ENCODE measurements around the gene TSACC.

Gene TSACC

DNA sequence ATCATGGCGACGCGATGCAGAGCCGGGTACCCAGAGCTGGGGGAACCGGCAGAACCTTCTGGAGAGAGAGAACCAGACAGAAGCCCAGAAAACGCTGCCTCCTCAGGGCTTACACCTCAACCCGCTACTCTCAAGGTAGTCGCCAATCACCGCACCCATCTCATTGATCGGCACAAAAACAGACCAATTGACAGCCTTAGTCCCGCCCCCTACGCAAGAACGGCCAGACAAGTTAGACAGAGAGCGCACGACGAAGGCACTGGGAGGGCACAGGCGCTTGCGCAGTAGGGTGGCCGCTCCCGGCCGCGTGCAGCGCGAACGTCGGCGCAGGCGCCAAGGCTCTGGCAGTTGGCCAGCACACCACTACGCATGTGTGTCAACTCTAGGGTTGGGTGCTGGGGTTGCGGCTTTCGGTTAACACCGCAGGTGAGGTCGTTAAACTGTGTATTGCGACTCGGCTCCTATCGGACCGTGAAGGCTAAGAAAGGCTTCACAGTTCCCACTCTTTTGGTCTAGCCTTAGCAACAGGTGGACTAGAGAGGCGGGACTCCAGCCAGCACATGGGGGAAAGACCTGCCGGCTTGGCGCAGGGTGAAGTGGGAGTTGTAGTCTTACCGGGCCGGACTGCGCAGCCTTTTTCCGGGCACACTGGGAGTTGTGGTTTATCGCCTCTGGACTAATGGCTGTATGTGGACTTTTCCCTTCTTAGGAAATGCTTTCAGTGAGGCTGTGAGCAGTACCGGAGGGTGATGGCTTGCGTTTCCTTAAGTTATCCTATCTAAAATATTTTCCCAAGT lies at the start of gene TSACC, which contains the start of gene CCT3:
TSS of gene TSACC (plus strand) at position 347 of the 797 bp plus-strand sequence. CDS start 1,232 bp downstream, outside the sequence.
TSS of gene CCT3 (minus strand) at position 113 of the 797 bp plus-strand sequence. CDS start at position 5, 108 bp downstream.
- Histone ChIP-seq H3K4me3 (ENCODE audit: low read depth, low read length) (peak within 1 kb of the TSS; percentile 85), H3K9me3 (ENCODE audit: control insufficient read depth, insufficient read depth, low read length) (no peaks in the 10 kb centered on the region), H3K36me3 (ENCODE audit: control insufficient read depth, insufficient read depth, low read length) (peaks cover 33% of the 10 kb centered on the region), H3K27me3 (ENCODE audit: control insufficient read depth, insufficient read depth, low read length) (no peaks in the 10 kb centered on the region), H3K9ac (ENCODE audit: low read depth, low read length) (peak within 1 kb of the TSS; percentile 82), H3K4me1 (ENCODE audit: control insufficient read depth, insufficient read depth, low read length) (no peaks in the 10 kb centered on the region; the same call in 1 of the 2 replicates), H3K27ac (ENCODE audit: low read depth, low read length) (peak within 1 kb of the TSS; percentile 92)

DNA sequence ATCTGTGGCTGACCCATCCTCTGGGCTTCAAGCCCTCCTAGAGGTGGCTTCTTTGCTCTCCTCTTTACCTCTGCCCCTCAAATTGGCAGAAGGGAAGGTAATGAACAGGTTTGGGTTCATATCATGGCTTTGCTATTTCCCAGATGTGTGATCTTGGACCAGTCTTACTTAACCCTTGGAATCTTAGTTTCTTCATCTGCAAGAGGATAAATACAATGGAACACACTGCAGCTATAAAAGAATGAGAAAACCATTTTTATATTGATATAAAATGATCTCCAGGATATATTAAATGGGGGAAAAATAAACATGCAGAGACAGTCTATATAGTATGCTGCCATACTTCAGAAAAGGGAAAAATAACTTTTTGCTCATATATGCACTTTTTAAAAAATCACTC lies 48.5 kb upstream of the TSACC start:
- H3K4me1 ChIP-seq (ENCODE audit: control insufficient read depth, insufficient read depth, low read length), result no peaks in the 10 kb centered on the region
- no peak overlapping the region for H3K9ac ChIP-seq (ENCODE audit: low read depth, low read length)
- no peak overlapping the region for H3K27ac ChIP-seq (ENCODE audit: low read depth, low read length)
- H3K27me3 ChIP-seq (ENCODE audit: control insufficient read depth, insufficient read depth, low read length), result no peaks in the 10 kb centered on the region
- H3K9me3 ChIP-seq (ENCODE audit: control insufficient read depth, insufficient read depth, low read length), result no peaks in the 10 kb centered on the region
- H3K36me3 ChIP-seq (ENCODE audit: control insufficient read depth, insufficient read depth, low read length), result peaks cover 12% of the 10 kb centered on the region
- no peak overlapping the region for H3K4me3 ChIP-seq (ENCODE audit: low read depth, low read length)

DNA sequence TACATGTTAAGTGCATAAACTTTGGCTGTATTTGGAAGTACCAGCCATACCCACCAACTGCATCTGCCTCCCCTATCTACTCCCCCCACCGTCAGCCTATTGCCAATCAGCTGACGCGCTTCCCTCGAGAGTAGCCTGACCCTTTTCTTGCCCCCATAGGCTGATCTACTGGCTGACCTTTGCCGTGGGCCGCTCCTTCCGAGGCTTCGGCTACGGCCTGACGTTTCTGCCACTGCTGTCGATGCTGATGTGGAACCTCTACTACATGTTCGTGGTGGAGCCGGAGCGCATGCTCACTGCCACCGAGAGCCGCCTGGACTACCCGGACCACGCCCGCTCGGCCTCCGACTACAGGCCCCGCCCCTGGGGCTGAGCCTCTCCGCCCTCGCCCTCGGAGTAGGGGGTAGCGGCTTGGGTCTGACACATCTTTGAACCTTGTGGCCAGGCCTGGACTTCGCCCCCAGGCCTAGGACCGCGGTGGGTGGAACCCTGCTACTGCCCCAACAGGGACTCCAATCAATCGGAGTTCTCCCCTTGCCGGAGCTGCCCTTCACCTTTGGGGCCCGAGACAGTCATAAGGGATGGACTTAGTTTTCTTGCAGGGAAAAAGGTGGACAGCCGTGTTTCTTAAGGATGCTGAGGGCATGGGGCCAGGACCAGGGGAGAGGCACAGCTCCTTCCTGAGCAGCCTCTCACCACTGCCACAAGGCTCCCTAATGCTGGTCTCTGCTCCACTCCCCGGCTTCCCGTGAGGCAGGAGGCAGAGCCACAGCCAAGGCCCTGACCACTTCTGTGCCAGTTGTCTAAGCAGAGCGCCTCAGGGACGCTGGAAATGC lies 46.9 kb upstream of the TSACC start:
- Histone ChIP-seq H3K4me3 (ENCODE audit: low read depth, low read length) (peak overlapping the region; percentile 72), H3K9ac (ENCODE audit: low read depth, low read length) (no peak overlapping the region), H3K27ac (ENCODE audit: low read depth, low read length) (peak overlapping the region; percentile 49), H3K36me3 (ENCODE audit: control insufficient read depth, insufficient read depth, low read length) (peaks cover 12% of the 10 kb centered on the region), H3K4me1 (ENCODE audit: control insufficient read depth, insufficient read depth, low read length) (no peaks in the 10 kb centered on the region), H3K9me3 (ENCODE audit: control insufficient read depth, insufficient read depth, low read length) (no peaks in the 10 kb centered on the region), H3K27me3 (ENCODE audit: control insufficient read depth, insufficient read depth, low read length) (no peaks in the 10 kb centered on the region)

DNA sequence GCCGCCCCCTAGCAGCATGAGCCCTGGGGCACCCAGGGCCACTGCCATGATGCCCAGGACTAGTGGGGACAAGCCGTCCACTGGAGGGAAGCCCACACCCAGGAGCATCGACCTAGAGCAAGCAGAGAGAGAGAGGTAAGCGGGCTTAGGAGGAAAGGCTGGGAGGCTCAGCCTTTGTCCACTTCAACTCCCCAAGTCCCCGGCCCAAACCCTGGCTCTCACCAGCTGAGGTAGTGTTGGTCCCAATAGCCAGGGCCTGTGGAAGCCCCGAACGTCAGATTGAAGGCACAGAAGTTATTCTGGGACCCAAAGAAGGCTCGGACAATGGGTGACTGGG lies 45.3 kb upstream of the TSACC start:
- Histone ChIP-seq H3K36me3 (ENCODE audit: control insufficient read depth, insufficient read depth, low read length) (peaks cover 12% of the 10 kb centered on the region), H3K4me1 (ENCODE audit: control insufficient read depth, insufficient read depth, low read length) (no peaks in the 10 kb centered on the region), H3K27me3 (ENCODE audit: control insufficient read depth, insufficient read depth, low read length) (no peaks in the 10 kb centered on the region), H3K9ac (ENCODE audit: low read depth, low read length) (no peak overlapping the region), H3K4me3 (ENCODE audit: low read depth, low read length) (no peak overlapping the region), H3K27ac (ENCODE audit: low read depth, low read length) (no peak overlapping the region), H3K9me3 (ENCODE audit: control insufficient read depth, insufficient read depth, low read length) (no peaks in the 10 kb centered on the region)

DNA sequence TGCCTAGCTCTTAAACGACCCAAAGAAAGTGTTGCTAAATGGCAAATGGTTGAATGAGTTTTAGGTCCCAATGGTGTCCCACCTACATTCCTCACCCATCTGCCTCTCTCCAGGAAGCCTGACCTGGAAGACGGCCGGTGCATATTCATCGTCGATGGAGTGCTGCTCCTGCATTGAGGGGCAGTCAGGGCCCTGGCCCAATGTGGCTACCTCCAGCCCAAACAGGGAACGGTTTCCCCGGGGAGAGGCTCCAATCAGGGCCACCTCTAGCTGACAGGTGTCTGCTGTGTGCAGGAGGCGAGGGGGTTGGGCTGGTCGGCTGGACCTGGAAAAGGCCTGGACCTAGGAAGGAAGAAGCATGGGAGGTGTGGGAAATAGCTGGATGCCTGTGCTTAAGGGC lies 44.4 kb upstream of the TSACC start:
- no peaks in the 10 kb centered on the region for H3K9me3 ChIP-seq (ENCODE audit: control insufficient read depth, insufficient read depth, low read length)
- peaks cover 12% of the 10 kb centered on the region for H3K36me3 ChIP-seq (ENCODE audit: control insufficient read depth, insufficient read depth, low read length)
- no peaks in the 10 kb centered on the region for H3K4me1 ChIP-seq (ENCODE audit: control insufficient read depth, insufficient read depth, low read length)
- no peaks in the 10 kb centered on the region for H3K27me3 ChIP-seq (ENCODE audit: control insufficient read depth, insufficient read depth, low read length)
- H3K4me3 ChIP-seq (ENCODE audit: low read depth, low read length), result no peak overlapping the region
- no peak overlapping the region for H3K27ac ChIP-seq (ENCODE audit: low read depth, low read length)
- no peak overlapping the region for H3K9ac ChIP-seq (ENCODE audit: low read depth, low read length)

DNA sequence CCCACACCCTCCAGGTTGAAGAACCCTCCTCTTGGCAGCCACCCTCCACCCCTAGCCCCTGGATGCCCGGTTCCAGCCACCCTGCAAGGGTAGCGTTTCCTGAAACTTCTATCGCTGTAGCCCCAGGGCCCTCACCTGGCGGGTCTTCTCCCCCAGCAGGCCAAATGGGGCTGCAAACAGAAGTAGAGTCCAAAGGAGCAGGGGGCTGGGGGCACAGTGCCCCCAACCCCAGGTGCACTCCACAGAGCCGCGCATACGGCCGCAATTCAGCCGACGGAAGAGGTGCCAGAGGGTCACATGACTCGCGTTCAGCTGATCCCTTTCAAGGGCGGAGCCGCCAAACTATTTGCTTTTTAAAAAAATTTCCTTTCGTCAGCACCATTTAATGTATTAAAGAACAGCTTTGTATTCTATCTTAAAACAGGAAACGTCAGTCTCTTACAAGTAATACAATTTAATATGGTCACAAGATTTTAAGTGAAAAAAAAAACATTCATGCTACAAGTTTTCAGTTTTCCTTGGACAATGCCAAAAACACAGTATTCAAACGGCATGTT lies 42.9 kb upstream of the TSACC start, which contains the start of gene GLMP:
TSS of gene GLMP (minus strand) at position 289 of the 557 bp plus-strand sequence. CDS start at position 255, 34 bp downstream.
- Histone ChIP-seq H3K9ac (ENCODE audit: low read depth, low read length) (peak within 1 kb of the TSS; percentile 69; the same call in 1 of the 2 replicates), H3K27ac (ENCODE audit: low read depth, low read length) (no peak within 1 kb of the TSS)

DNA sequence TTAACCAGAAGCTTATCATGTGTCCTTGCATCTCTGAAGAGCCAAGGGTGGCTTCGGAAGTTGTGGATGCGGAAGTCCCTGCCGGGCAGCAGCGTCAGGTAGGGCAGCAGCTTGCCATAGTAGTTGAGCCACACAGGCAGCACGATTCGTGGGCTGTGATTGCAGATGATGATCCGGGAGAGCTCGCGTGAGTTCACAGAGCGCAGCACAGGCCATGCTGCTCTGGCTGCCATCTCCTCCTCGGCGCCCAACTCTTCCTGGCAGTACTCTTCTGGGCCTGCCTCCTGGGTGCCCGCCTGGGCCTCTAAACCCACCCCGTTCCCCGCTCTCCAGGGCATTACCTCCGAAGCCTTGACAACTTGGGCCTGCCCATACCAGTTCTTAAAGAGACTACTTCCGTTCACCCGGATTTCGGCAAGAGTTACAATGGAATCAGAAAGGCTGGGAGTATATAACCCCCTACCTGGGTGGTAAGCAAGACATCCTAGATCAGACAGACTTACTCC lies 39.4 kb upstream of the TSACC start, which contains the start of gene VHLL:
TSS of gene VHLL (minus strand) at position 456 of the 506 bp plus-strand sequence. CDS start at position 338, 118 bp downstream.
- Histone ChIP-seq H3K4me3 (ENCODE audit: low read depth, low read length) (no peak within 1 kb of the TSS), H3K27ac (ENCODE audit: low read depth, low read length) (no peak within 1 kb of the TSS), H3K9ac (ENCODE audit: low read depth, low read length) (no peak within 1 kb of the TSS), H3K27me3 (ENCODE audit: control insufficient read depth, insufficient read depth, low read length) (no peaks in the 10 kb centered on the region), H3K9me3 (ENCODE audit: control insufficient read depth, insufficient read depth, low read length) (no peaks in the 10 kb centered on the region), H3K4me1 (ENCODE audit: control insufficient read depth, insufficient read depth, low read length) (no peaks in the 10 kb centered on the region), H3K36me3 (ENCODE audit: control insufficient read depth, insufficient read depth, low read length) (0 out of 2 replicates have a peak, but pooled peaks cover 3% of the 10 kb centered on the region)

More for the DNA sequence above, 42.9 kb upstream of the TSACC start, which contains the start of gene GLMP:
- H3K9me3 ChIP-seq (ENCODE audit: control insufficient read depth, insufficient read depth, low read length), result no peaks in the 10 kb centered on the region
- H3K27me3 ChIP-seq (ENCODE audit: control insufficient read depth, insufficient read depth, low read length), result no peaks in the 10 kb centered on the region
- peak within 1 kb of the TSS; percentile 89 for H3K4me3 ChIP-seq (ENCODE audit: low read depth, low read length)
- H3K36me3 ChIP-seq (ENCODE audit: control insufficient read depth, insufficient read depth, low read length), result peaks cover 12% of the 10 kb centered on the region
- H3K4me1 ChIP-seq (ENCODE audit: control insufficient read depth, insufficient read depth, low read length), result no peaks in the 10 kb centered on the region

DNA sequence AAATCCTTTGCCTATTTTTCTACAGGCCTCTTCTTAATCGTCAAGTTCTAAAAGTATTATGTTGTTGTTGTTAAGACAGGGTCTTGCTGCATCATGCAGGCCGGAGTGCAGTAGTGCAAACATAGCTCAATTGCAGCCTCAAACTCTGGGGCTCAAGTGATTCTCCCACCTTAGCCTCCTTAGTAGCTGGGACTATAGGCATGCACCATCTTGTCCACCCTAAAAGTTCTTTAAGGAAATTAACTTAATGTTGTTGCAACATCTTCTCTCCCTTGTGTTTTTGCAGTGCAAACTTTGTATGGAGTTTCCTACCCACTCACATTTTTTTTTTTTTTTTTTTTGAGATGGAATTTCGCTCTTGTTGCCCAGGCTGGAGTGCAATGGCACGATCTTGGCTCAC lies 35.1 kb upstream of the TSACC start:
- H3K27me3 ChIP-seq (ENCODE audit: control insufficient read depth, insufficient read depth, low read length), result no peaks in the 10 kb centered on the region
- H3K36me3 ChIP-seq (ENCODE audit: control insufficient read depth, insufficient read depth, low read length), result peaks cover 30% of the 10 kb centered on the region
- no peaks in the 10 kb centered on the region for H3K4me1 ChIP-seq (ENCODE audit: control insufficient read depth, insufficient read depth, low read length)
- no peak overlapping the region for H3K27ac ChIP-seq (ENCODE audit: low read depth, low read length)
- H3K4me3 ChIP-seq (ENCODE audit: low read depth, low read length), result no peak overlapping the region
- H3K9ac ChIP-seq (ENCODE audit: low read depth, low read length), result no peak overlapping the region
- H3K9me3 ChIP-seq (ENCODE audit: control insufficient read depth, insufficient read depth, low read length), result no peaks in the 10 kb centered on the region

DNA sequence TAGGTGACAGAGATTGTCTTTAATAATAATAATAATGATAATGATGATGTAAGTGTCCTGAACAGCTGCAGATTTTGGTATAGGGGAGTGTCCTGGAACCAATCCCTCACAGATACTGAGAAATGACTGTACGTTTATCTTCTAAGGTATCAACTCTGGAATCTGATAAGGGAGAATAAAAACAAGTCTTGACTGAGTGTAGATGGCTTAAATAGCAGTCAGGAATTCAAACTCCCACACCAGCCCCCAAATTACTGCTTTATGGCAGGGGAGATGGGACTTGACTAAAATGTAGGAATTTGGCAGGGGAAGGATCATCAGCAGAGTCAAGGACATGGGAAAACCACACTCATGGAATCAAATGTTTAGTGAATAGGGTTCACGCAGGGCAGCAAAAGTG lies 33.1 kb upstream of the TSACC start:
- Histone ChIP-seq H3K4me3 (ENCODE audit: low read depth, low read length) (no peak overlapping the region), H3K27ac (ENCODE audit: low read depth, low read length) (no peak overlapping the region), H3K9ac (ENCODE audit: low read depth, low read length) (no peak overlapping the region), H3K27me3 (ENCODE audit: control insufficient read depth, insufficient read depth, low read length) (no peaks in the 10 kb centered on the region), H3K36me3 (ENCODE audit: control insufficient read depth, insufficient read depth, low read length) (peaks cover 50% of the 10 kb centered on the region), H3K4me1 (ENCODE audit: control insufficient read depth, insufficient read depth, low read length) (no peaks in the 10 kb centered on the region), H3K9me3 (ENCODE audit: control insufficient read depth, insufficient read depth, low read length) (no peaks in the 10 kb centered on the region)

DNA sequence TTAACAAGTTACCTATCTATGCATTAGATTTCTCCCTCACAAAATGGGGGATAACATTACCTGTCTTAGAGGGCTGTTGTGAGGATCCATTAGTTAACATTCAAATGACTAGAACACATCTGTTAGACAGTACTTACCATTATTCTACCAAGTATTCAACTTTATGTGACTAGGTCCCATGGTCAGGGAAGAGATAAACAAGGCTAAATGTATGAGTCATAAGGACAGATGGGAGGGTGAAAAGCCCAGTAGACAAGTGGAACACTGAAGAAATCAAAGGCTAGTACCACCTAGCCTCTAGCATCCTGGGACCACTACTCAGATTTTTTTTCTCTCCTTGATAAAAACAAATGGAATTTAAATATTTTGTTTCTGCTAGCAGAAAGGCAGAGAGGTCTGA lies 30.2 kb upstream of the TSACC start:
- Histone ChIP-seq H3K27me3 (ENCODE audit: control insufficient read depth, insufficient read depth, low read length) (no peaks in the 10 kb centered on the region), H3K9me3 (ENCODE audit: control insufficient read depth, insufficient read depth, low read length) (no peaks in the 10 kb centered on the region), H3K4me1 (ENCODE audit: control insufficient read depth, insufficient read depth, low read length) (no peaks in the 10 kb centered on the region), H3K36me3 (ENCODE audit: control insufficient read depth, insufficient read depth, low read length) (peaks cover 77% of the 10 kb centered on the region), H3K4me3 (ENCODE audit: low read depth, low read length) (no peak overlapping the region), H3K9ac (ENCODE audit: low read depth, low read length) (no peak overlapping the region), H3K27ac (ENCODE audit: low read depth, low read length) (no peak overlapping the region)
